ENCODE measurements around the gene USP20. TPM values are rescaled to one million over a fixed set of nuclear protein-coding genes. Genes with fewer than 3 reads are reported as not detected.

USP20 gene
- total RNA-seq, 1 donor from 2014 or later, result 35.9 TPM

GRCh38 chr9:129849901-129850300 lies 14.6 kb downstream of the USP20 start:
- no peak for DNase-seq (ENCODE audit: low read depth, low spot score)
- Mint-ChIP-seq H3K36me3 (ENCODE audit: low read depth) (peaks cover 4% of the 10 kb centered on the region), H3K4me1 (no peaks in the 10 kb centered on the region), H3K9me3 (no peaks in the 10 kb centered on the region), H3K27ac (ENCODE audit: unreplicated experiment) (no peak overlapping the region), H3K27me3 (ENCODE audit: low read depth) (no peaks in the 10 kb centered on the region), H3K4me3 (no peak overlapping the region)
- TF ChIP-seq CTCF (conservative IDR thresholded peaks at IDR 0.05), result no peak

GRCh38 chr9:129850821-129851550 lies 15.7 kb downstream of the USP20 start:
- no peaks in the 10 kb centered on the region for H3K27me3 Mint-ChIP-seq (ENCODE audit: low read depth)
- no peaks in the 10 kb centered on the region for H3K4me1 Mint-ChIP-seq
- peaks cover 4% of the 10 kb centered on the region for H3K36me3 Mint-ChIP-seq (ENCODE audit: low read depth)
- no peak for DNase-seq (ENCODE audit: low read depth, low spot score)
- no peak overlapping the region for H3K27ac Mint-ChIP-seq (ENCODE audit: unreplicated experiment)
- no peak overlapping the region for H3K4me3 Mint-ChIP-seq
- H3K9me3 Mint-ChIP-seq, result no peaks in the 10 kb centered on the region
- TF ChIP-seq CTCF (conservative IDR thresholded peaks at IDR 0.05), result no peak

- H3K27me3 Mint-ChIP-seq (ENCODE audit: low read depth), result no peaks in the 10 kb centered on the region
Observed at GRCh38 chr9:129851821-129852220, 16.6 kb downstream of the USP20 start.

GRCh38 chr9:129852579-129852978 lies 17.3 kb downstream of the USP20 start:
- no peak for TF ChIP-seq CTCF (conservative IDR thresholded peaks at IDR 0.05)
- Mint-ChIP-seq H3K4me3 (no peak overlapping the region), H3K4me1 (no peaks in the 10 kb centered on the region), H3K27ac (ENCODE audit: unreplicated experiment) (no peak overlapping the region), H3K27me3 (ENCODE audit: low read depth) (no peaks in the 10 kb centered on the region), H3K9me3 (no peaks in the 10 kb centered on the region), H3K36me3 (ENCODE audit: low read depth) (peaks cover 4% of the 10 kb centered on the region)
- DNase-seq (ENCODE audit: low read depth, low spot score), result no peak

More at GRCh38 chr9:129851821-129852220, 16.6 kb downstream of the USP20 start:
- no peak for DNase-seq (ENCODE audit: low read depth, low spot score)
- no peak for TF ChIP-seq CTCF (conservative IDR thresholded peaks at IDR 0.05)
- Mint-ChIP-seq H3K9me3 (no peaks in the 10 kb centered on the region), H3K27ac (ENCODE audit: unreplicated experiment) (no peak overlapping the region), H3K4me3 (no peak overlapping the region), H3K4me1 (no peaks in the 10 kb centered on the region), H3K36me3 (ENCODE audit: low read depth) (peaks cover 4% of the 10 kb centered on the region)

GRCh38 chr9:129853614-129854013 lies 18.4 kb downstream of the USP20 start:
- H3K9me3 Mint-ChIP-seq, result no peaks in the 10 kb centered on the region
- H3K36me3 Mint-ChIP-seq (ENCODE audit: low read depth), result peaks cover 4% of the 10 kb centered on the region
- no peaks in the 10 kb centered on the region for H3K27me3 Mint-ChIP-seq (ENCODE audit: low read depth)
- TF ChIP-seq CTCF (conservative IDR thresholded peaks at IDR 0.05), result no peak
- no peaks in the 10 kb centered on the region for H3K4me1 Mint-ChIP-seq
- DNase-seq (ENCODE audit: low read depth, low spot score), result no peak
- H3K4me3 Mint-ChIP-seq, result no peak overlapping the region
- H3K27ac Mint-ChIP-seq (ENCODE audit: unreplicated experiment), result no peak overlapping the region

Measured in neural crest cell (in vitro differentiated cells).